Liver (tissue), 9 donors: ENCODE data around the gene KRT86. TPM values are rescaled to one million over a fixed set of nuclear protein-coding genes. Genes with fewer than 3 reads are reported as not detected.

Source experiments
- DNase-seq: peaks from one replicate; pipeline ENCODE4 v3.0.0-alpha.2; 2017; ENCODE audit warnings: low spot score
- H3K27ac ChIP-seq, 2 donors: one replicate each; pipeline ENCODE4 v1.7.0; 2013; ENCODE audit warnings: inconsistent platforms in 2 of 2, low read length in 2 of 2, control low read depth in 1 of 2, low read depth in 1 of 2, mild to moderate bottlenecking in 1 of 2
- H3K27me3 ChIP-seq, 4 donors: one replicate each; pipeline versions ENCODE4 v1.6.1 to v1.7.0; 2013; ENCODE audit warnings: low read length in 3 of 4, inconsistent platforms in 1 of 4, mild to moderate bottlenecking in 1 of 4, moderate library complexity in 1 of 4; ENCODE audit not compliant: control insufficient read depth in 4 of 4, insufficient read depth in 4 of 4
- H3K36me3 ChIP-seq, 4 donors: one replicate each; pipeline versions ENCODE4 v1.6.1 to v1.7.0; 2013; ENCODE audit warnings: low read length in 3 of 4, mild to moderate bottlenecking in 3 of 4, low read depth in 1 of 4, moderate library complexity in 1 of 4; ENCODE audit not compliant: control insufficient read depth in 4 of 4, insufficient read depth in 3 of 4
- H3K4me1 ChIP-seq, 4 donors: one replicate each; pipeline versions ENCODE4 v1.6.1 to v1.7.0; 2013; ENCODE audit warnings: low read length in 3 of 4, mild to moderate bottlenecking in 3 of 4, moderate library complexity in 1 of 4; ENCODE audit not compliant: control insufficient read depth in 4 of 4, insufficient read depth in 4 of 4
- H3K4me3 ChIP-seq, 3 donors: one replicate each; pipeline versions ENCODE4 v1.6.1 to v1.7.0; 2013; ENCODE audit warnings: low read length in 3 of 3, control low read depth in 1 of 3, low read depth in 1 of 3, mild to moderate bottlenecking in 1 of 3
- H3K9ac ChIP-seq, 2 donors: one replicate each; pipeline ENCODE4 v1.7.0; 2013; ENCODE audit warnings: low read length in 2 of 2, mild to moderate bottlenecking in 2 of 2, moderate library complexity in 2 of 2, control low read depth in 1 of 2, low read depth in 1 of 2
- H3K9me3 ChIP-seq, 4 donors: one replicate each; pipeline versions ENCODE4 v1.6.1 to v1.7.0; 2013; ENCODE audit warnings: low read length in 3 of 4; ENCODE audit not compliant: control insufficient read depth in 4 of 4
- ATF3 ChIP-seq: IDR thresholded peaks from 2 replicates; pipeline ENCODE4 v1.6.1; 2016; ENCODE audit warnings: antibody characterized with exemption
- CTCF ChIP-seq: fragments of 150-350 bp; IDR thresholded peaks from 2 replicates; pipeline ENCODE4 v1.5.1; 2017; ENCODE audit warnings: improper control_type of control experiment, low read depth, low read length; ENCODE audit not compliant: missing input control
- EGR1 ChIP-seq, 2 donors: IDR thresholded peaks; 2 replicates each; pipeline ENCODE4 v1.6.1; 2016 to 2018; ENCODE audit warnings: antibody characterized with exemption in 2 of 2, low read depth in 2 of 2
- FOXA1 ChIP-seq: IDR thresholded peaks from 2 replicates; pipeline ENCODE4 v1.6.1; 2016; ENCODE audit warnings: antibody characterized with exemption
- FOXA2 ChIP-seq: IDR thresholded peaks from 2 replicates; pipeline ENCODE4 v1.6.1; 2016; ENCODE audit warnings: antibody characterized with exemption
- GABPA ChIP-seq, 2 donors: IDR thresholded peaks in 1 of 2; conservative IDR thresholded peaks in 1 of 2; 2 replicates each; pipeline ENCODE4 v1.6.1; 2016; ENCODE audit warnings: antibody characterized with exemption in 2 of 2, mild to moderate bottlenecking in 1 of 2, moderate library complexity in 1 of 2
- HNF4G ChIP-seq: IDR thresholded peaks from 2 replicates; pipeline ENCODE4 v1.6.1; 2016; ENCODE audit warnings: antibody characterized with exemption
- NR2F2 ChIP-seq: IDR thresholded peaks from 2 replicates; pipeline ENCODE4 v1.6.1; 2016; ENCODE audit warnings: antibody characterized with exemption
- RAD21 ChIP-seq, 2 donors: IDR thresholded peaks; 2 replicates each; pipeline ENCODE4 v1.6.1; 2016; ENCODE audit warnings: antibody characterized with exemption in 2 of 2, mild to moderate bottlenecking in 2 of 2
- RXRA ChIP-seq, 2 donors: IDR thresholded peaks; 2 replicates each; pipeline ENCODE4 v1.6.1; 2017 to 2018; ENCODE audit warnings: antibody characterized with exemption in 2 of 2, mild to moderate bottlenecking in 1 of 2
- SP1 ChIP-seq: IDR thresholded peaks from 2 replicates; pipeline ENCODE4 v1.6.1; 2018; ENCODE audit warnings: antibody characterized with exemption, mild to moderate bottlenecking
- TAF1 ChIP-seq: conservative IDR thresholded peaks from 2 replicates; pipeline ENCODE4 v1.6.1; 2016; ENCODE audit warnings: antibody characterized with exemption, mild to moderate bottlenecking
- YY1 ChIP-seq: IDR thresholded peaks from 2 replicates; pipeline ENCODE4 v1.6.1; 2016; ENCODE audit warnings: antibody characterized with exemption, mild to moderate bottlenecking
- WGBS: extraction: QIAGEN DNeasy Blood & Tissue Kit; methylation state at CpG from one replicate; pipeline ENCODE4 v1.1.7; 2013; 5-methylcytosine and 5-hydroxymethylcytosine counted together
- polyA plus RNA-seq, 2 donors: library from polyadenylated mRNA; stranded (reverse) in 1 of 2; unstranded in 1 of 2; fragments of 200-250 nt in 1 of 2; fragments of >200 nt in 1 of 2; fragmentation: Nextera tagmentation in 1 of 2; extraction: Ambion mirVana in 1 of 2; gene quantifications; one replicate each; pipeline versions ENCODE4 v1.2.1 to v1.2.3, GENCODE V29; 2013 to 2015
- total RNA-seq, 2 donors: library from RNA; depleted of rRNA; stranded (reverse); fragments of >200 nt; gene quantifications; one replicate each; pipeline ENCODE4 v1.2.3, GENCODE V29; 2014
- TF ChIP-seq, protein P1 (sequence below): IDR thresholded peaks from 2 replicates; pipeline ENCODE4 v1.6.1; 2016; ENCODE audit warnings: antibody characterized with exemption
- TF ChIP-seq, protein P2 (sequence below): IDR thresholded peaks from 2 replicates; pipeline ENCODE4 v1.6.1; 2016; ENCODE audit warnings: antibody characterized with exemption, mild to moderate bottlenecking
- donor health status: healthy.
- donor health status: healthy.
- donor health status: healthy.
- donor health status: healthy.
- donor health status: healthy.

The KRT86 gene
- total and polyA plus RNA-seq, 4 donors: 0.08 TPM; not detected in 3

GRCh38 chr12:52327052-52327829 is 52.8 kb downstream of the KRT86 start (continued):
- TF ChIP-seq CTCF: peak; percentile 92
- peak; percentile 85 to 91 for TF ChIP-seq RAD21 (IDR thresholded peaks at IDR 0.05)
- no peak for TF ChIP-seq RXRA (IDR thresholded peaks at IDR 0.05)
- TF ChIP-seq GABPA (IDR thresholded peaks at IDR 0.05 in 1 of 2, conservative IDR thresholded peaks at IDR 0.05 in 1 of 2): no peak
- TF ChIP-seq FOXA2: no peak
- no peak for TF ChIP-seq FOXA1
- TF ChIP-seq, protein P1, sequence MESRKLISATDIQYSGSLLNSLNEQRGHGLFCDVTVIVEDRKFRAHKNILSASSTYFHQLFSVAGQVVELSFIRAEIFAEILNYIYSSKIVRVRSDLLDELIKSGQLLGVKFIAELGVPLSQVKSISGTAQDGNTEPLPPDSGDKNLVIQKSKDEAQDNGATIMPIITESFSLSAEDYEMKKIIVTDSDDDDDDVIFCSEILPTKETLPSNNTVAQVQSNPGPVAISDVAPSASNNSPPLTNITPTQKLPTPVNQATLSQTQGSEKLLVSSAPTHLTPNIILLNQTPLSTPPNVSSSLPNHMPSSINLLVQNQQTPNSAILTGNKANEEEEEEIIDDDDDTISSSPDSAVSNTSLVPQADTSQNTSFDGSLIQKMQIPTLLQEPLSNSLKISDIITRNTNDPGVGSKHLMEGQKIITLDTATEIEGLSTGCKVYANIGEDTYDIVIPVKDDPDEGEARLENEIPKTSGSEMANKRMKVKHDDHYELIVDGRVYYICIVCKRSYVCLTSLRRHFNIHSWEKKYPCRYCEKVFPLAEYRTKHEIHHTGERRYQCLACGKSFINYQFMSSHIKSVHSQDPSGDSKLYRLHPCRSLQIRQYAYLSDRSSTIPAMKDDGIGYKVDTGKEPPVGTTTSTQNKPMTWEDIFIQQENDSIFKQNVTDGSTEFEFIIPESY: no peak

DNA sequence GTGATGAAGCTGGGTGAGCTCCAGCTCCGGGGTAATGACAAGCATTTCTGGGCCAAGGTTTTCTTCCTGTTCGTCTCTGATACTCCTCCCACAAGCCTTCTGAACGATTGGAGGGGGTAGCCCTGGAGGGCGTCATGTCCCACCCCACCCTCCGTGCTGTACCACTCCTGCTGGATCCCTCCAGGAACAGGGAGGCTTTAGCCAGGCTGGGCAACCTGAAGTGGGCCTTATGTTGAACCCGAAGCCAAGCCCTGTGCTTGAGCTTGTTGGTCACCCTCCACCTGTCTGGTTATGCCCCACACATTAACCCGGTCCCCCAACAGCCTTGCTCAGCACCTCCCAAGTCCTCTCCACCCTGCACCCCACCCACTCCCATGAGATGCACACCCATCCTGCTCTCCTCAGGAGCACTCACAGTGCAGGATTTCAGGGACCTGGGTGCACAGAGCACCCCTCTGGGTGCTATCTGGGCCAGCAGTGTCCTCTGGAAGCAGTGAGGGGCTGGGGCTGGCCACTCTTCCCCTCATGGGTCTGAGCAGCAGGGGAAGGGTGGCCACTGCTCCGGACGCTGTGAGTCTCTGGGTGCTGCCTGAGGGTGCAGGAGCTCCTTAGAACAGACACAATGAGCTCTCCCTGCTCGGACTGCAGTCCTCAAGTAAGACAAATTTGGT is 53.5 kb downstream of the KRT86 start:
- 66% methylated on average over 10 of the region's 10 CpGs for WGBS
- no peak for DNase-seq

More for the DNA sequence above, 53.5 kb downstream of the KRT86 start:
- Histone ChIP-seq H3K4me1 (peaks cover 0 to 24% (median 14%) of the 10 kb centered on the region in 4 donors), H3K9me3 (no peaks in the 10 kb centered on the region), H3K9ac (no peak overlapping the region), H3K4me3 (no peak overlapping the region), H3K27me3 (no peaks in the 10 kb centered on the region), H3K27ac (no peak overlapping the region), H3K36me3 (no peaks in the 10 kb centered on the region)
- TF ChIP-seq TAF1: no peak
- TF ChIP-seq, protein P1: no peak
- no peak for TF ChIP-seq HNF4G
- no peak for TF ChIP-seq FOXA2
- no peak for TF ChIP-seq CTCF
- TF ChIP-seq RXRA (IDR thresholded peaks at IDR 0.05): no peak
- no peak for TF ChIP-seq EGR1 (IDR thresholded peaks at IDR 0.05; ENCODE audit: low read depth in 2 of 2)
- TF ChIP-seq YY1: no peak
- no peak for TF ChIP-seq RAD21 (IDR thresholded peaks at IDR 0.05)
- TF ChIP-seq, protein P2, sequence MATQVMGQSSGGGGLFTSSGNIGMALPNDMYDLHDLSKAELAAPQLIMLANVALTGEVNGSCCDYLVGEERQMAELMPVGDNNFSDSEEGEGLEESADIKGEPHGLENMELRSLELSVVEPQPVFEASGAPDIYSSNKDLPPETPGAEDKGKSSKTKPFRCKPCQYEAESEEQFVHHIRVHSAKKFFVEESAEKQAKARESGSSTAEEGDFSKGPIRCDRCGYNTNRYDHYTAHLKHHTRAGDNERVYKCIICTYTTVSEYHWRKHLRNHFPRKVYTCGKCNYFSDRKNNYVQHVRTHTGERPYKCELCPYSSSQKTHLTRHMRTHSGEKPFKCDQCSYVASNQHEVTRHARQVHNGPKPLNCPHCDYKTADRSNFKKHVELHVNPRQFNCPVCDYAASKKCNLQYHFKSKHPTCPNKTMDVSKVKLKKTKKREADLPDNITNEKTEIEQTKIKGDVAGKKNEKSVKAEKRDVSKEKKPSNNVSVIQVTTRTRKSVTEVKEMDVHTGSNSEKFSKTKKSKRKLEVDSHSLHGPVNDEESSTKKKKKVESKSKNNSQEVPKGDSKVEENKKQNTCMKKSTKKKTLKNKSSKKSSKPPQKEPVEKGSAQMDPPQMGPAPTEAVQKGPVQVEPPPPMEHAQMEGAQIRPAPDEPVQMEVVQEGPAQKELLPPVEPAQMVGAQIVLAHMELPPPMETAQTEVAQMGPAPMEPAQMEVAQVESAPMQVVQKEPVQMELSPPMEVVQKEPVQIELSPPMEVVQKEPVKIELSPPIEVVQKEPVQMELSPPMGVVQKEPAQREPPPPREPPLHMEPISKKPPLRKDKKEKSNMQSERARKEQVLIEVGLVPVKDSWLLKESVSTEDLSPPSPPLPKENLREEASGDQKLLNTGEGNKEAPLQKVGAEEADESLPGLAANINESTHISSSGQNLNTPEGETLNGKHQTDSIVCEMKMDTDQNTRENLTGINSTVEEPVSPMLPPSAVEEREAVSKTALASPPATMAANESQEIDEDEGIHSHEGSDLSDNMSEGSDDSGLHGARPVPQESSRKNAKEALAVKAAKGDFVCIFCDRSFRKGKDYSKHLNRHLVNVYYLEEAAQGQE: no peak
- no peak for TF ChIP-seq ATF3
- no peak for TF ChIP-seq FOXA1
- TF ChIP-seq NR2F2: no peak
- no peak for TF ChIP-seq SP1
- TF ChIP-seq GABPA (IDR thresholded peaks at IDR 0.05 in 1 of 2, conservative IDR thresholded peaks at IDR 0.05 in 1 of 2): no peak
